Vagina (tissue), 2 donors: ENCODE measurements around the gene LPP. TPM values are rescaled to one million over a fixed set of nuclear protein-coding genes. Genes with fewer than 3 reads are reported as not detected.

Experiments
- DNase-seq, 2 donors: peaks; one replicate each; pipeline ENCODE4 v3.0.0-alpha.2; 2017; ENCODE audit errors: extremely low spot score in 2 of 2
- H3K27ac ChIP-seq: fragments of 200-600 bp; sonication (generic); one replicate; pipeline ENCODE4 v1.5.1; 2019
- H3K27me3 ChIP-seq: fragments of 200-600 bp; sonication (generic); one replicate; pipeline ENCODE4 v1.5.1; 2019
- H3K36me3 ChIP-seq, 2 donors: fragments of 200-600 bp; sonication (generic); one replicate each; pipeline ENCODE4 v1.5.1; 2017 to 2019
- H3K4me1 ChIP-seq: fragments of 200-600 bp; sonication (generic); one replicate; pipeline ENCODE4 v1.5.1; 2019
- H3K4me3 ChIP-seq, 2 donors: fragments of 200-600 bp; sonication (generic); 1 replicate in 1 of 2; 2 replicates in 1 of 2; pipeline ENCODE4 v1.5.1; 2016 to 2019
- H3K9me3 ChIP-seq: fragments of 200-600 bp; sonication (generic); one replicate; pipeline ENCODE4 v1.5.1; 2019
- POLR2A ChIP-seq, 2 donors: fragments of 450-650 bp; IDR thresholded peaks; one replicate each; pipeline ENCODE4 v1.6.1; 2017; ENCODE audit warnings: antibody characterized with exemption in 2 of 2, mild to moderate bottlenecking in 2 of 2, moderate library complexity in 2 of 2
- POLR2AphosphoS5 ChIP-seq, 2 donors: sonication (generic); formaldehyde crosslinking; IDR thresholded peaks; one replicate each; pipeline ENCODE4 v1.9.0; 2017; ENCODE audit warnings: antibody characterized with exemption in 2 of 2, mild to moderate bottlenecking in 2 of 2, low read depth in 1 of 2; ENCODE audit not compliant: insufficient read depth in 1 of 2
- intact Hi-C: fragments of 100-400 bp; cut with DNase I; formaldehyde crosslinking; loops from one replicate; pipeline ENCODE4 v1.15.1; 2023
- total RNA-seq: library from RNA; depleted of rRNA; stranded (reverse); fragments of >200 nt; gene quantifications from one replicate; pipeline ENCODE4 v1.2.3, GENCODE V29; 2016
- TF ChIP-seq, protein P1 (sequence below), 3 experiments: fragments of 450-650 bp in 2 of 3; fragments of 200-600 bp in 1 of 3; sonication (generic) in 1 of 3; IDR thresholded peaks; one replicate each; pipeline ENCODE4 v1.5.1; 2017 to 2019; ENCODE audit warnings: antibody characterized with exemption in 3 of 3, mild to moderate bottlenecking in 2 of 3, moderate library complexity in 2 of 3

Gene LPP
- total RNA-seq, 1 donor from 2014 or later = 248 TPM

GRCh38 chr3:188431553-188431952 is 277.6 kb downstream of the LPP start:
- intact Hi-C loops = no loop called here
- Histone ChIP-seq H3K36me3 (no peaks in the 10 kb centered on the region), H3K27me3 (no peaks in the 10 kb centered on the region), H3K27ac (no peak overlapping the region), H3K4me3 (no peak overlapping the region), H3K9me3 (no peaks in the 10 kb centered on the region), H3K4me1 (peaks cover 14% of the 10 kb centered on the region)
- no peak for DNase-seq
- TF ChIP-seq POLR2A (IDR thresholded peaks at IDR 0.05) (no peak), POLR2AphosphoS5 (IDR thresholded peaks at IDR 0.05; ENCODE audit: insufficient read depth in 1 of 2, low read depth in 1 of 2) (no peak)
- TF ChIP-seq, protein P1, sequence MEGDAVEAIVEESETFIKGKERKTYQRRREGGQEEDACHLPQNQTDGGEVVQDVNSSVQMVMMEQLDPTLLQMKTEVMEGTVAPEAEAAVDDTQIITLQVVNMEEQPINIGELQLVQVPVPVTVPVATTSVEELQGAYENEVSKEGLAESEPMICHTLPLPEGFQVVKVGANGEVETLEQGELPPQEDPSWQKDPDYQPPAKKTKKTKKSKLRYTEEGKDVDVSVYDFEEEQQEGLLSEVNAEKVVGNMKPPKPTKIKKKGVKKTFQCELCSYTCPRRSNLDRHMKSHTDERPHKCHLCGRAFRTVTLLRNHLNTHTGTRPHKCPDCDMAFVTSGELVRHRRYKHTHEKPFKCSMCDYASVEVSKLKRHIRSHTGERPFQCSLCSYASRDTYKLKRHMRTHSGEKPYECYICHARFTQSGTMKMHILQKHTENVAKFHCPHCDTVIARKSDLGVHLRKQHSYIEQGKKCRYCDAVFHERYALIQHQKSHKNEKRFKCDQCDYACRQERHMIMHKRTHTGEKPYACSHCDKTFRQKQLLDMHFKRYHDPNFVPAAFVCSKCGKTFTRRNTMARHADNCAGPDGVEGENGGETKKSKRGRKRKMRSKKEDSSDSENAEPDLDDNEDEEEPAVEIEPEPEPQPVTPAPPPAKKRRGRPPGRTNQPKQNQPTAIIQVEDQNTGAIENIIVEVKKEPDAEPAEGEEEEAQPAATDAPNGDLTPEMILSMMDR (IDR thresholded peaks at IDR 0.05) = no peak

GRCh38 chr3:188432802-188433520 is 279.0 kb downstream of the LPP start:
- H3K27ac ChIP-seq = no peak overlapping the region
- H3K4me3 ChIP-seq = no peak overlapping the region
- no peak for TF ChIP-seq POLR2AphosphoS5 (IDR thresholded peaks at IDR 0.05; ENCODE audit: insufficient read depth in 1 of 2, low read depth in 1 of 2)
- no peaks in the 10 kb centered on the region for H3K36me3 ChIP-seq
- H3K4me1 ChIP-seq = peaks cover 14% of the 10 kb centered on the region
- H3K27me3 ChIP-seq = no peaks in the 10 kb centered on the region
- H3K9me3 ChIP-seq = no peaks in the 10 kb centered on the region
- DNase-seq = no peak
- intact Hi-C loops = no loop called here

DNA sequence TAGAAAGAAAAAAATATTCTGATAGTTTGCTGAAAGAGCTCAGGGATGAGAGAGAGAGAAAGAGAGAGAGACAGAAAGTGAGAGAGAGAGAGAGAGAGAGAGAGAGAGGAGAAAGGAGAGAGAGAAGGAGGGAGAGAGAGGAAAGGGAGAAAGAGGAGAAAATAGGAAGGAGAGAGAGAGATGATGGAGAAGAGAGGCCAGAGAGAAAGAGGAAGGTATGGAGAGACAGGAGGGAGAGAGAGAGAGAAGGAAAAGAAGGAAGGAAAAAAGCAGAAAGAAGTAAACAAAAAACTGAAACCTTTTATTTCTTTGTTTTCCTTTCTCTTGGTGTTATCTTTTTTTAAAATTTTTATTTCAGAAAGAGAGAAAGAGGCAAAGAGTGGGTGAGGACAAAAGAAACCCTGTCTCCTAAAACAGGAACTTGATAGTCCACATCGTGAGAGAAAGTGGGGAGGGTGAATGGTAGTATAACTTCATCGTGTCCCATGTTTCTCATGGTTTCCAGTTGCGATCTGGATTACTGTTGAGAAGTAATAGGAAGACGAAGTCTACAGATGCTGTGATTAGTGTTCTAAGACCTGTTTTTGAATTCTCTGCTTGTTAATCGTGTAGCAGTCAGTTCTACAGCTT is 279.7 kb downstream of the LPP start:
- intact Hi-C loops = no loop called here
- Histone ChIP-seq H3K4me1 (peaks cover 18% of the 10 kb centered on the region), H3K36me3 (no peaks in the 10 kb centered on the region), H3K9me3 (no peaks in the 10 kb centered on the region), H3K4me3 (no peak overlapping the region), H3K27me3 (no peaks in the 10 kb centered on the region), H3K27ac (no peak overlapping the region)
- TF ChIP-seq POLR2AphosphoS5 (IDR thresholded peaks at IDR 0.05; ENCODE audit: insufficient read depth in 1 of 2, low read depth in 1 of 2) = no peak
- no peak for TF ChIP-seq POLR2A (IDR thresholded peaks at IDR 0.05)
- TF ChIP-seq, protein P1 (IDR thresholded peaks at IDR 0.05) = no peak
- DNase-seq = no peak

DNA sequence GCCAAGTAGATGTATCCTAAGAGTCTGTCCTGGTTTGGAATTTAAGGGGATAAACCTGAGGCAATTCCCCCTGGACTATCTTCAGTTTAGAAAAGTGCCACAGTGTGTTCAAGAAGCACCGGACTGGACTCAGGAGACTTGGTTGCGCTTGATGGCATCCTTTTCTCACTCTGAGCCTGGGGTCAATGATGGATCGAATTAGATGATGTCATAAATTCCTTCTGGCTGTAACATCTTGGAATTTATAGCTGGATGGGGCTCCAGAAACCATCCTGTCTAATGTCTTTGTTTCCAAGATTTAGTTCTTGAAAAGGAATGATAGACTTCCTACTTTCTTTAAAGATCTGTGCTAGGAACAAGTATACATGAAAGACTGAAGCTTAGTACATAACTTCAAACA is 280.6 kb downstream of the LPP start:
- intact Hi-C loops = no loop called here
- no peaks in the 10 kb centered on the region for H3K9me3 ChIP-seq
- H3K4me1 ChIP-seq = peaks cover 28% of the 10 kb centered on the region
- H3K27me3 ChIP-seq = no peaks in the 10 kb centered on the region
- H3K4me3 ChIP-seq = no peak overlapping the region
- TF ChIP-seq, protein P1 (IDR thresholded peaks at IDR 0.05) = no peak
- no peak for TF ChIP-seq POLR2AphosphoS5 (IDR thresholded peaks at IDR 0.05; ENCODE audit: insufficient read depth in 1 of 2, low read depth in 1 of 2)
- TF ChIP-seq POLR2A (IDR thresholded peaks at IDR 0.05) = no peak
- H3K36me3 ChIP-seq = no peaks in the 10 kb centered on the region
- no peak for DNase-seq
- H3K27ac ChIP-seq = no peak overlapping the region

- TF ChIP-seq POLR2A (IDR thresholded peaks at IDR 0.05) (no peak), POLR2AphosphoS5 (IDR thresholded peaks at IDR 0.05; ENCODE audit: insufficient read depth in 1 of 2, low read depth in 1 of 2) (no peak)
- TF ChIP-seq, protein P1 (IDR thresholded peaks at IDR 0.05) = no peak
- no peaks in the 10 kb centered on the region for H3K9me3 ChIP-seq
- no peak for DNase-seq
- H3K27me3 ChIP-seq = no peaks in the 10 kb centered on the region
- no peak overlapping the region for H3K4me3 ChIP-seq
- no peaks in the 10 kb centered on the region for H3K36me3 ChIP-seq
- intact Hi-C loops = no loop called here
- H3K27ac ChIP-seq = no peak overlapping the region
- peaks cover 28% of the 10 kb centered on the region for H3K4me1 ChIP-seq
Observed at GRCh38 chr3:188435266-188435665, 281.3 kb downstream of the LPP start.
